Upper lobe of right lung (tissue), 1 donor: Measurements from ENCODE around the gene CHD6. TPM values are rescaled to one million over a fixed set of nuclear protein-coding genes. Genes with fewer than 3 reads are reported as not detected.

Experiments used
- ATAC-seq: fragments of 200-7000 bp; cut with Tn5 transposase; one replicate; pipeline ENCODE4 v1.9.1; 2020; ENCODE audit warnings: mild to moderate bottlenecking, moderate library complexity
- DNase-seq: peaks from one replicate; pipeline ENCODE4 v3.0.0-alpha.2; 2020
- H3K27ac ChIP-seq: fragments of 200-600 bp; one replicate; pipeline ENCODE4 v1.8.0; 2022
- H3K27me3 ChIP-seq: fragments of 200-600 bp; one replicate; pipeline ENCODE4 v1.8.0; 2022; ENCODE audit warnings: mild to moderate bottlenecking
- H3K36me3 ChIP-seq: fragments of 200-600 bp; one replicate; pipeline ENCODE4 v1.8.0; 2022
- H3K4me1 ChIP-seq: fragments of 200-600 bp; one replicate; pipeline ENCODE4 v1.8.0; 2022
- H3K4me3 ChIP-seq: fragments of 200-600 bp; one replicate; pipeline ENCODE4 v1.8.0; 2022; ENCODE audit warnings: mild to moderate bottlenecking
- H3K9me3 ChIP-seq: fragments of 200-600 bp; one replicate; pipeline ENCODE4 v1.8.0; 2022
- intact Hi-C: fragments of 100-400 bp; cut with DNase I; formaldehyde crosslinking; loops from one replicate; pipeline ENCODE4 v1.11.0; 2022
- total RNA-seq: library from RNA; stranded (reverse); fragmentation: NEBNext Ultra II Directional; extraction: Animal tissue kit (Norgen Biotek cat#: 25700); gene quantifications from one replicate; pipeline ENCODE4 v1.2.1, GENCODE V29; 2021
- TF ChIP-seq, protein P1 (sequence below): fragments of 200-600 bp; IDR thresholded peaks from one replicate; pipeline ENCODE4 v1.8.0; 2022; ENCODE audit warnings: antibody characterized with exemption
- donor health status: DM: no; HTN: yes; CAD: no; lungs with severe emphysema.

The CHD6 gene
- total RNA-seq, 1 donor from 2014 or later, result 42.3 TPM

DNA sequence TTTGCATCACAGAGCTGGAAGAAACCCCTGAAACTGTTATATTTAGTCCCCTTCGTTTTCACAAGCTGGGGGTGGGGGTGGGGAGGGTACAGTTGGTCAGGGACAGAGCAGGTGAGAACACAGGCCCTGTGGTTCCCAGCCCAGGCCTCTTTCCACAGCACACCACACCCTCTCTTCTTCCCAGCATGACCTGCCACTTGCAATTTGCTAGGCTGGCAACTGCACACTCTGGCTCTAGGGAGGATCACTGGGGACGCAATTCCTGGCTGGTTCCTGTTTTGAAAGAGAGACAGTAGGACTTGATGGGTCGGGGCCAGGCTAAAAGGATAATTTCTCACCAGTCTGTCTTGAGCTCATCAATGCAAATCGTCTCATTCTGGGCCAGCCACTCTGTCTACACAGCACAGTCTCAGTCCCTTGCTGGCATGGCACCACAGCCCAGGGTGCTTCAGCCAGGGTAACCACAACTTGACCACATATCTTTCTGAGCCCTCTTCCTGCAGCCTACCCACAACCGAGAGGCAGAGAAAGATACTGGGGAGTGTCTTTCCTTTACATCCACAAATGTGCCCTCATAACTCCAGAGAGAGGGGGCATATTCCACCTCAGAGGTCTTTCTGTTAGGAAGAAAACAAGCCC, 209.9 kb downstream of the CHD6 start:
- Histone ChIP-seq H3K4me3 (no peak overlapping the region), H3K27ac (no peak overlapping the region), H3K9me3 (no peaks in the 10 kb centered on the region), H3K4me1 (no peaks in the 10 kb centered on the region), H3K36me3 (peaks cover 90% of the 10 kb centered on the region), H3K27me3 (no peaks in the 10 kb centered on the region)
- intact Hi-C loops, result no loop called here
- TF ChIP-seq, protein P1, sequence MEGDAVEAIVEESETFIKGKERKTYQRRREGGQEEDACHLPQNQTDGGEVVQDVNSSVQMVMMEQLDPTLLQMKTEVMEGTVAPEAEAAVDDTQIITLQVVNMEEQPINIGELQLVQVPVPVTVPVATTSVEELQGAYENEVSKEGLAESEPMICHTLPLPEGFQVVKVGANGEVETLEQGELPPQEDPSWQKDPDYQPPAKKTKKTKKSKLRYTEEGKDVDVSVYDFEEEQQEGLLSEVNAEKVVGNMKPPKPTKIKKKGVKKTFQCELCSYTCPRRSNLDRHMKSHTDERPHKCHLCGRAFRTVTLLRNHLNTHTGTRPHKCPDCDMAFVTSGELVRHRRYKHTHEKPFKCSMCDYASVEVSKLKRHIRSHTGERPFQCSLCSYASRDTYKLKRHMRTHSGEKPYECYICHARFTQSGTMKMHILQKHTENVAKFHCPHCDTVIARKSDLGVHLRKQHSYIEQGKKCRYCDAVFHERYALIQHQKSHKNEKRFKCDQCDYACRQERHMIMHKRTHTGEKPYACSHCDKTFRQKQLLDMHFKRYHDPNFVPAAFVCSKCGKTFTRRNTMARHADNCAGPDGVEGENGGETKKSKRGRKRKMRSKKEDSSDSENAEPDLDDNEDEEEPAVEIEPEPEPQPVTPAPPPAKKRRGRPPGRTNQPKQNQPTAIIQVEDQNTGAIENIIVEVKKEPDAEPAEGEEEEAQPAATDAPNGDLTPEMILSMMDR, result no peak
- no peak for DNase-seq
- ATAC-seq, result no peak

- TF ChIP-seq, protein P1, result no peak
- H3K27me3 ChIP-seq, result no peaks in the 10 kb centered on the region
- no peak overlapping the region for H3K27ac ChIP-seq
- H3K9me3 ChIP-seq, result no peaks in the 10 kb centered on the region
- H3K36me3 ChIP-seq, result peaks cover 87% of the 10 kb centered on the region
- intact Hi-C loops, result no loop called here
- ATAC-seq (no peak), DNase-seq (no peak)
- no peaks in the 10 kb centered on the region for H3K4me1 ChIP-seq
- H3K4me3 ChIP-seq, result no peak overlapping the region
Observed at GRCh38 chr20:41407607-41408006, 210.6 kb downstream of the CHD6 start.

- ATAC-seq, result no peak
- Histone ChIP-seq H3K36me3 (peaks cover 81% of the 10 kb centered on the region), H3K27ac (no peak overlapping the region)
Observed at GRCh38 chr20:41406896-41407444, 211.2 kb downstream of the CHD6 start.

DNA sequence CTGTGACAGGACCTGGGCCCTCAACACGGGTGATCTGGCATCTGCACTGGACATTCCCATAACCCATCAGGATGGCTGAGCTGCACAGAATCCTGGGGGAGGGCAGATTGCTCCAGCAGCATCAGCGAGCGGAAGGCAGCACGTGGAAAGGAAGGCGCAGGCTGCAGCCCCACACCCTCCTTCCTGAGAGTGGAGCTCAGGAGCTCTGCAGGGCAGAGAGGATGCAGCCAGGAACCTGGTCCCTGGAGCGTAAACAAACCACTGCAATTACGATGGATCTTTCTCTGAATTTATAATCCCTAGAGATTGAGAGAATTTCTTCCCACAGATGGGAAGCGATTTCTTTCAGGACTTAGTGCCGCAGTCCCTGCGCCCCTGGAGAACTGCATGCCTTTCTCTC, 211.8 kb downstream of the CHD6 start:
- TF ChIP-seq, protein P1, result no peak
- H3K4me1 ChIP-seq, result no peaks in the 10 kb centered on the region
- H3K36me3 ChIP-seq, result peaks cover 75% of the 10 kb centered on the region
- no peaks in the 10 kb centered on the region for H3K9me3 ChIP-seq
- ATAC-seq, result no peak
- intact Hi-C loops, result no loop called here
- DNase-seq, result no peak
- H3K27ac ChIP-seq, result no peak overlapping the region
- no peak overlapping the region for H3K4me3 ChIP-seq
- no peaks in the 10 kb centered on the region for H3K27me3 ChIP-seq

More at GRCh38 chr20:41406896-41407444, 211.2 kb downstream of the CHD6 start:
- intact Hi-C loops, result no loop called here
- Histone ChIP-seq H3K4me3 (no peak overlapping the region), H3K4me1 (no peaks in the 10 kb centered on the region), H3K9me3 (no peaks in the 10 kb centered on the region), H3K27me3 (no peaks in the 10 kb centered on the region)
- no peak for DNase-seq
- TF ChIP-seq, protein P1, result no peak

- Histone ChIP-seq H3K4me1 (no peaks in the 10 kb centered on the region), H3K36me3 (peaks cover 65% of the 10 kb centered on the region), H3K27me3 (no peaks in the 10 kb centered on the region), H3K27ac (no peak overlapping the region), H3K4me3 (no peak overlapping the region), H3K9me3 (no peaks in the 10 kb centered on the region)
- no peak for DNase-seq
- ATAC-seq, result no peak
- TF ChIP-seq, protein P1, result no peak
- intact Hi-C loops, result no loop called here
Observed at GRCh38 chr20:41405436-41405835, 212.7 kb downstream of the CHD6 start.
